K562 (cell line): Measurements from ENCODE around the gene SIRT7. TPM values are rescaled to one million over a fixed set of nuclear protein-coding genes. Genes with fewer than 3 reads are reported as not detected.

Experiments
- HNRNPK ChIP-seq: fragments of 200-400 bp; formaldehyde crosslinking; IDR thresholded peaks from one replicate; pipeline ENCODE4 v1.6.1; 2018; ENCODE audit warnings: mild to moderate bottlenecking, low read depth, low read length; ENCODE audit not compliant: poor library complexity, severe bottlenecking
- NFE2 ChIP-seq: IDR thresholded peaks from 2 replicates; pipeline ENCODE4 v1.6.1; 2014; ENCODE audit warnings: antibody characterized with exemption, low read depth
- RBFOX2 ChIP-seq: fragments of 200-400 bp; formaldehyde crosslinking; IDR thresholded peaks from 2 replicates; pipeline ENCODE4 v1.6.1; 2017; ENCODE audit warnings: low read depth, mild to moderate bottlenecking, low read length, moderate library complexity
- SREBF2 ChIP-seq: sonication (generic); formaldehyde crosslinking; IDR thresholded peaks from 2 replicates; pipeline ENCODE4 v1.4.0; 2020; ENCODE audit warnings: mild to moderate bottlenecking, missing genetic modification reagents
- ZNF239 ChIP-seq: fragments of 250-450 bp; sonication (Bioruptor Pico); IDR thresholded peaks from 2 replicates; pipeline ENCODE4 v1.4.0; 2020; ENCODE audit warnings: mild to moderate bottlenecking
- ZNF551 ChIP-seq: fragments of 250-450 bp; sonication (Bioruptor Pico); IDR thresholded peaks from 2 replicates; pipeline ENCODE4 v1.5.0; 2021; ENCODE audit warnings: mild to moderate bottlenecking, moderate library complexity
- ZNF655 ChIP-seq: fragments of 250-450 bp; sonication (Bioruptor Pico); IDR thresholded peaks from 2 replicates; pipeline ENCODE4 v1.5.0; 2021
- polyA plus RNA-seq, 8 experiments: library from polyadenylated mRNA; depleted of rRNA in 4 of 8; stranded (reverse) in 5 of 8; unstranded in 3 of 8; fragments of >200 nt; fragmentation: Nextera tagmentation in 2 of 8; fragmentation: Illumina TruSeq in 1 of 8; extraction: Ambion mirVana in 2 of 8; extraction: Trizol in 1 of 8; gene quantifications; 2 replicates each; pipeline versions ENCODE4 v1.2.1 to v1.2.3, GENCODE V29; 2011 to 2014; ENCODE audit warnings: inconsistent platforms in 1 of 8, missing spikeins in 1 of 8
- total RNA-seq, 7 experiments: library from RNA; depleted of rRNA in 6 of 7; stranded (reverse); fragments of >200 nt in 6 of 7; fragmentation: Illumina TruSeq in 2 of 7; extraction: Trizol in 2 of 7; gene quantifications; 2 replicates each; pipeline versions ENCODE4 v1.2.1 to v1.2.3, GENCODE V29; 2011 to 2021; ENCODE audit warnings: low replicate concordance in 1 of 7
- TF ChIP-seq, protein P1 (sequence below), 2 experiments: IDR thresholded peaks; 2 replicates each; pipeline ENCODE4 v1.6.1; 2012; ENCODE audit warnings: improper control_type of control experiment in 2 of 2, low read depth in 2 of 2, low read length in 2 of 2, borderline replicate concordance in 1 of 2
- TF ChIP-seq, protein P2 (sequence below), 2 experiments: fragments of 450-650 bp in 1 of 2; sonication (generic) in 1 of 2; formaldehyde crosslinking in 1 of 2; IDR thresholded peaks; 2 replicates each; pipeline versions ENCODE4 v1.7.1 to v1.9.0; 2016 to 2022; ENCODE audit warnings: inconsistent platforms in 1 of 2, mild to moderate bottlenecking in 1 of 2, missing genetic modification reagents in 1 of 2

The SIRT7 gene
- total and polyA plus RNA-seq, 9 of the 15 experiments (the other 6 are each of a cell fraction or from before 2014, with no cell fraction given), result 1.6 to 54.8 (median 20.3) TPM

- TF ChIP-seq, protein P1, sequence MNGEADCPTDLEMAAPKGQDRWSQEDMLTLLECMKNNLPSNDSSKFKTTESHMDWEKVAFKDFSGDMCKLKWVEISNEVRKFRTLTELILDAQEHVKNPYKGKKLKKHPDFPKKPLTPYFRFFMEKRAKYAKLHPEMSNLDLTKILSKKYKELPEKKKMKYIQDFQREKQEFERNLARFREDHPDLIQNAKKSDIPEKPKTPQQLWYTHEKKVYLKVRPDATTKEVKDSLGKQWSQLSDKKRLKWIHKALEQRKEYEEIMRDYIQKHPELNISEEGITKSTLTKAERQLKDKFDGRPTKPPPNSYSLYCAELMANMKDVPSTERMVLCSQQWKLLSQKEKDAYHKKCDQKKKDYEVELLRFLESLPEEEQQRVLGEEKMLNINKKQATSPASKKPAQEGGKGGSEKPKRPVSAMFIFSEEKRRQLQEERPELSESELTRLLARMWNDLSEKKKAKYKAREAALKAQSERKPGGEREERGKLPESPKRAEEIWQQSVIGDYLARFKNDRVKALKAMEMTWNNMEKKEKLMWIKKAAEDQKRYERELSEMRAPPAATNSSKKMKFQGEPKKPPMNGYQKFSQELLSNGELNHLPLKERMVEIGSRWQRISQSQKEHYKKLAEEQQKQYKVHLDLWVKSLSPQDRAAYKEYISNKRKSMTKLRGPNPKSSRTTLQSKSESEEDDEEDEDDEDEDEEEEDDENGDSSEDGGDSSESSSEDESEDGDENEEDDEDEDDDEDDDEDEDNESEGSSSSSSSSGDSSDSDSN (IDR thresholded peaks at IDR 0.05; ENCODE audit: borderline replicate concordance in 1 of 2, low read depth in 2 of 2, low read length in 2 of 2), result peak in 1 of 2 experiments; percentile 71; a peak in 2 of 4 replicates
- TF ChIP-seq ZNF239 (CRISPR knock-in tag) (no peak), SREBF2 (CRISPR knock-in tag) (no peak), NFE2 (no peak), RBFOX2 (peak; percentile 75), ZNF551 (CRISPR knock-in tag) (no peak), HNRNPK (no peak), ZNF655 (CRISPR knock-in tag) (no peak)
- TF ChIP-seq, protein P2, sequence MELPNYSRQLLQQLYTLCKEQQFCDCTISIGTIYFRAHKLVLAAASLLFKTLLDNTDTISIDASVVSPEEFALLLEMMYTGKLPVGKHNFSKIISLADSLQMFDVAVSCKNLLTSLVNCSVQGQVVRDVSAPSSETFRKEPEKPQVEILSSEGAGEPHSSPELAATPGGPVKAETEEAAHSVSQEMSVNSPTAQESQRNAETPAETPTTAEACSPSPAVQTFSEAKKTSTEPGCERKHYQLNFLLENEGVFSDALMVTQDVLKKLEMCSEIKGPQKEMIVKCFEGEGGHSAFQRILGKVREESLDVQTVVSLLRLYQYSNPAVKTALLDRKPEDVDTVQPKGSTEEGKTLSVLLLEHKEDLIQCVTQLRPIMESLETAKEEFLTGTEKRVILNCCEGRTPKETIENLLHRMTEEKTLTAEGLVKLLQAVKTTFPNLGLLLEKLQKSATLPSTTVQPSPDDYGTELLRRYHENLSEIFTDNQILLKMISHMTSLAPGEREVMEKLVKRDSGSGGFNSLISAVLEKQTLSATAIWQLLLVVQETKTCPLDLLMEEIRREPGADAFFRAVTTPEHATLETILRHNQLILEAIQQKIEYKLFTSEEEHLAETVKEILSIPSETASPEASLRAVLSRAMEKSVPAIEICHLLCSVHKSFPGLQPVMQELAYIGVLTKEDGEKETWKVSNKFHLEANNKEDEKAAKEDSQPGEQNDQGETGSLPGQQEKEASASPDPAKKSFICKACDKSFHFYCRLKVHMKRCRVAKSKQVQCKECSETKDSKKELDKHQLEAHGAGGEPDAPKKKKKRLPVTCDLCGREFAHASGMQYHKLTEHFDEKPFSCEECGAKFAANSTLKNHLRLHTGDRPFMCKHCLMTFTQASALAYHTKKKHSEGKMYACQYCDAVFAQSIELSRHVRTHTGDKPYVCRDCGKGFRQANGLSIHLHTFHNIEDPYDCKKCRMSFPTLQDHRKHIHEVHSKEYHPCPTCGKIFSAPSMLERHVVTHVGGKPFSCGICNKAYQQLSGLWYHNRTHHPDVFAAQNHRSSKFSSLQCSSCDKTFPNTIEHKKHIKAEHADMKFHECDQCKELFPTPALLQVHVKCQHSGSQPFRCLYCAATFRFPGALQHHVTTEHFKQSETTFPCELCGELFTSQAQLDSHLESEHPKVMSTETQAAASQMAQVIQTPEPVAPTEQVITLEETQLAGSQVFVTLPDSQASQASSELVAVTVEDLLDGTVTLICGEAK (IDR thresholded peaks at IDR 0.05), result peak; percentile 52; the same call in 1 of the 2 replicates
- TF ChIP-seq, protein P2 (CRISPR knock-in tag; IDR thresholded peaks at IDR 0.05), result no peak
Measured at GRCh38 chr17:81917565-81918332, at the start of gene SIRT7 (continued).
